Uterus (tissue), 2 donors: Measurements from ENCODE around the gene SLC44A5.

ENCODE experiments used
- CTCF ChIP-seq, 4 experiments: fragments of 200-600 bp in 2 of 4; fragments of 450-650 bp in 2 of 4; sonication (generic) in 2 of 4; IDR thresholded peaks; one replicate each; pipeline ENCODE4 v1.5.1; 2016 to 2019; ENCODE audit warnings: antibody characterized with exemption in 4 of 4, mild to moderate bottlenecking in 2 of 4, moderate library complexity in 1 of 4
- POLR2A ChIP-seq, 2 donors: fragments of 450-650 bp; IDR thresholded peaks; one replicate each; pipeline ENCODE4 v1.6.1; 2016; ENCODE audit warnings: antibody characterized with exemption in 2 of 2, mild to moderate bottlenecking in 1 of 2, moderate library complexity in 1 of 2

DNA sequence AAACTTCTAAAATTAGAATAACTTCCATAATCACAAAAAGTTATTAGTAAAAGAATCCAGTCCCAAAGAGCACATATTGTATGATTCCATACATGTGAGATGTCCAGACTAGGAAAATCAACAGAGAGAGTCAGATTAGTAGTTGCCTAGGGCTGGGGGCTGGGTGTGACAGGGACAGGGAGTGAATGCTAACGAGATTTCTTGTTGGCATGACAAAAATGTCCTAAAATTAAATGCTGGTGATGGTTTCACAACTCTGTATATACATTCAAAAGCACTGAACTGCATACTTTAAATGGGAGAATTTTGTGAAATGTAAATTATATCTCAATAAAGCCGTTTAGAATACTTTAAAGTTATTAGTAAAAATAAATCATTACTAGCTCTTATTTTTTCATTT is 92.2 kb downstream of the SLC44A5 start:
- TF ChIP-seq POLR2A (IDR thresholded peaks at IDR 0.05) (no peak), CTCF (IDR thresholded peaks at IDR 0.05) (no peak)
